Esophagus mucosa (tissue), 1 donor: ENCODE results near the gene FAM156A. TPM values are rescaled to one million over a fixed set of nuclear protein-coding genes. Genes with fewer than 3 reads are reported as not detected.
A peak's percentile ranks its signal among the peaks of the same experiment; 100 is the strongest.
"Not testable (repeated sequence)": the region's sequence is repeated elsewhere in the genome, so short reads cannot be mapped to it uniquely, and the experiment has no call there.

Experiments
- ATAC-seq: fragments of 200-7000 bp; cut with Tn5 transposase; one replicate; pipeline ENCODE4 v1.9.1; 2020
- total RNA-seq: library from RNA; stranded (reverse); gene quantifications from one replicate; pipeline ENCODE4 v1.2.4, GENCODE V29; 2023
- donor health status: DM: yes; HTN: yes; CAD: no.

FAM156A gene, protein sequence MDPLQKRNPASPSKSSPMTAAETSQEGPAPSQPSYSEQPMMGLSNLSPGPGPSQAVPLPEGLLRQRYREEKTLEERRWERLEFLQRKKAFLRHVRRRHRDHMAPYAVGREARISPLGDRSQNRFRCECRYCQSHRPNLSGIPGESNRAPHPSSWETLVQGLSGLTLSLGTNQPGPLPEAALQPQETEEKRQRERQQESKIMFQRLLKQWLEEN
- total RNA-seq = 6.8 TPM

DNA sequence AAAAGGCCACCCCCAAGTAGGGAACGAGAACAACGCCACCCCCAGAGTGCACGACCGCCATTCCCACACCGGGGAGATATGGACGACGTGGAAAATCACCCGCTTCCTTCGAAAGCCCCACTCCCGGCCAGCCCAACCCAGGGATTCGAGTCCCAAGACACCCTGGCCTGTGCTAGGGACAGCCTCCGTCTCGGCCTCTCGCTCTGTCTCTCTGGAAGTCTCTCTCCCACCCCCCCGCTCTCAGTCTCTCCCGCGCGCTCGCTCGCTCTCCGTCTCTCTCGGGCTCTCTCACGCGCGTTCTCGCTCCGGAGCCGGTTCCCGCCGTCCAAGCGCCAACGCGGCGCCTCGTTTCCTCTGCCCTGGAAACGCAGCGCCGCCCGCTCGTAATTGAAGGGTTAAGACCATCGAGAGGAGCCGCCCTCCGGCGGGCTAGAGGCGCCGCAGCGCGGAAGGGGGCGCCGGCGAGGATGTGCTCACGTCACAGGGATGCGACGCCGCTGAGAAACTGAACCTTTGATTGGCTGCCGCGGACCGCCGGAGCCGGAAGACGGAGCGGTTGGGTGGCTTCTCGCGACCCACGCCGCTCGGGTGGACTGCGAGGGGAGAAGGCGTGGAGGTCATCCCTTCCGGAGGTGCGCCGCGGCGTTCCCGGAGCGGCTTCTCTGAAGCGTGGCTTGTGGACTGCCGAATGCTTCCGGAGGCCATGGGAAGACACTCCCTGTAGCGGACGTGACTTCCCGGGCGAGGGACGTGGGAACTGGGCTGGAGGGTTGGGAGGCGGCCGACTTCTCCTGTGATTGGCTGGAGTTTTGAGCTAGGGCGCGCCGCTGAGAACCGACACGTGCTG lies at the start of gene FAM156A:
TSS of gene FAM156A (minus strand) at position 406 of the 847 bp plus-strand sequence. CDS start 9,930 bp downstream, outside the sequence.
- peak; percentile 94 for ATAC-seq

DNA sequence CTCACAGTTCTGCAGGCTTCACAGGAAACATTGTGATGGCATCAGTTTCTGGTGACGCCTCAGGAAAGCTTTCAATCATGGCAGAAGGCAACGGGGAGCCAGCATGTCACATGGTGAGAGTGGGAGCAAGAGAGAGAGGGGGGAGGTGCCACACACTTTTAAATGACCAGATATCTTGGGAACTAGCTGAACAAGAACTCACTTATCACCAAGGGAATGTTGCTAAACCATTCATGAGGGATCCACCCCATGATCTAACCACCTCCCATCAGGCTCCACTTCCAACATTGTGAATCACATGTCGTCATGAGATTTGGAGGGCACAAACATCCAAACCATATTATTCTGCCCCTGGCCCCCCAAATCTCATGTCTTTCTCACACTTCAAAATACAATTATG lies 47.0 kb upstream of the FAM156A start:
- ATAC-seq = no peak

DNA sequence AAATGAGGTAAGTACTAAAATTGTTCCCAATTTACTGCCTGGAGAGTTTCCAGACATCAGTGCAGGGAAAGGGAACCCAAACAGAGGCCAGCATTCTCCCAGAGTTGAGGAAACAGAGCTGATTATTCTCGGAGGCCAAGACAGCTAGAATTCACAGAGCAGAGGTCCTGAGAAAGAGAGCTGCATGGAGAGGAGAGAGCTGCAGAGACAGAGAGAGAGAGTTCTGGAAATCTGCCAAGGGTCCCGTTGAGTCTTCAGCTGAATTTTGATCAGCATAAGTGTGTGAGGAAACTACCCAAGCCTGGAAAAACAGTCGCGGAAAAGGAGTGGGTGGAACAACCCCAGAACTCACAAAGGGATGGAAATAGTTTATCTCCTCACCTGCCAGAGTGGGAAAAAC lies 46.5 kb upstream of the FAM156A start:
- ATAC-seq = no peak

DNA sequence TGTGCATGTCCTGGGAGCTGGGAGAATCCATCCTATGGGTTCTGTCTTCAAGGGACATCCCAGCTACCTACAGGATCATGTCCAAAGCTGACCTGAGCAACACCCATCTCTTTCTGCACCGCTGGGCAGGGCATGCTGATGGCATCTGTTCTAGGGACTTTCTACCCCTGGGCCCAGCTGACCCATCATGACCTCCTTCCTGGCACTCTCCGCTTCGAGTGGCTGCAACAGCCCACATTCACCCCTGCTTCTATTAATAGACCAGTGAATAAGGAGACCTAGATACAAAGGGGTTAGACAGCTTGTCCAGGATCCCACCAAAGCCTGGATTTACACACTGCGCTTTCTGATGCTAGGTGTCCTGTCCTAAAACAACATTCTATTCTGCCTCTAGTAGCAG lies 45.7 kb upstream of the FAM156A start:
- ATAC-seq = no peak

DNA sequence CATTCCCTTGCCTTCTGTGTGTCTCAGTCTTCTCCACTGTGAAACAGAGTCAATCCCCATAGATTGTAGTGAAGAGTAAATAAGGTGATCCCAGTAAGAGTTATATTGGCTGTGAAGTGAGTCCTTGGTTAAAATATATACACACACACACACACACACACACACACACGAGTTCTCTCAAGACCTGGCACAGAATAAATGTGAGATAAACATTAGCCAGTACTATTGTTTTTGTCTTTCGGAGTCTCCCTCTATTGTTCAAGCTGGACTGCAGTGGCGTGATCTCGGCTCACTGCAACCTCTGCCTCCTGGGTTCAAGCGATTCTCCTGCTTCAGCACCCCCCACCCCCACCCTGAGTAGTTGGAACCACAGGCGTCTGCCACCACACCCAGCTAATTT lies 44.8 kb upstream of the FAM156A start:
- ATAC-seq = no peak

DNA sequence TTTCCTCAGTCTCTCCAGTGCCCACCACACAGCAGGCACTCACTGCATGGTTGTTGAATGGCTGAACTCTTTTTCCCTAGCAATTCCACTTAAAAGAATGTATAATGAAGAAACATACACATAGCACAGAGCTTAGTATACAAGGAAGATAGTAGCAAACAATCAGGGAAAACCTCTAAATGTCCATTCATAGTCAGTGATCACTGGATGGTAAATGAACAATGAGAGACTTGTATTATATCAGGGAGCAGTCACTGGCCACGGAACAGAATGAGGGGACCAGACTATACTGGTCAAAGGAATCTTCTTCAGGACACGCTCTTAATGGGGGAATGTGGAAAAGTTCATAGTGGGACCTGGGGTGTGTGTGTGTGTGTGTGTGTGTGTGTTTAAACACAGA lies 43.6 kb upstream of the FAM156A start:
- no peak for ATAC-seq

DNA sequence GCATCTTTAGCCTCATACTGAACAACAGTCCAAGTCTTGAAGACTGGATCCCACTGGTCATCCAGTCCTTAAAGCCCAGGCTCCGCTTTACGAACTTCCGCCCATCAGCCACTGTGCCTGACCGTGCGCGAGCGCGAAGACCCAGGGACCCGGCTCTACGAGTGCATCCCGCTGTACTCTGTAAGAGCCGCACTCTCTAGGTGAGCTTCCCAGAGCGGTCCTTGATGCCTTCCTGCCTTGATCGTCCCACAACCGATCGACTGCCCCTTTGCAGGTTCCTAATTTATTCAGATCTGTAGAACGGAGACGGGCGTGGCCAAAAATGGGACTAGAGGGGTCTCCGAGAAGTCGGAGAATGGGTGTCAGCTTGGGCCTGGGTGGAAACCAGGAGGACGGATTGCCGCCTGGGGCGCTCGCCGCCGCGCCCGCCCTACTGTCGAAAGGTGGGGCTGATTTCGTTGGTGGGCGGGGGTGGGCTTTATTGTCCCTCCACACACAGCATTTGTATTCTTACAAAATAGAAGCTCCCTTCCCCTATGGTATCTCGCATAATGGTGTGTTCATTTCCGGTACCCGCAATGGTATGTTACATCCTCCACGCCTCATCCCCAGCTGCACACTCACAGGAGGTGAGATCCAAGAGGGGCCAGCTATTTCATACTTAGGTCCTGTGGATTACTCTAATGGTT lies 42.3 kb upstream of the FAM156A start:
- ATAC-seq = no peak

DNA sequence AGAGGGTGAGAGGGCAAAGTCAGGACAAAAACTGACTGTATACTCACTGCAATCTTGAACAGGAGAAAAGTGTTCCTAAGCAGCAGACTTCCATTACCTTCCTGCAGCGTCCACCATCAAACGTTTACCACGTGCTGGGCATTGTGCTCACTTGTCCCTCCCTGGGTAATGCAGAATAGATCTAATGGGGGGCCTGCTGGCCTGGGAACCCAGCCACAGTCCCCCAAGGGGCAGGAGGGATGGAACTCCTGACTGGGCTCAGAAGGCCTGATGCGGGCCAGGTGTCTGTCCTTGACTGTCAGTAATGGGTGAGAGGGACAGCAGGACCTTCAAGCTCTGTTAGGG lies 37.6 kb upstream of the FAM156A start:
- ATAC-seq = no peak

DNA sequence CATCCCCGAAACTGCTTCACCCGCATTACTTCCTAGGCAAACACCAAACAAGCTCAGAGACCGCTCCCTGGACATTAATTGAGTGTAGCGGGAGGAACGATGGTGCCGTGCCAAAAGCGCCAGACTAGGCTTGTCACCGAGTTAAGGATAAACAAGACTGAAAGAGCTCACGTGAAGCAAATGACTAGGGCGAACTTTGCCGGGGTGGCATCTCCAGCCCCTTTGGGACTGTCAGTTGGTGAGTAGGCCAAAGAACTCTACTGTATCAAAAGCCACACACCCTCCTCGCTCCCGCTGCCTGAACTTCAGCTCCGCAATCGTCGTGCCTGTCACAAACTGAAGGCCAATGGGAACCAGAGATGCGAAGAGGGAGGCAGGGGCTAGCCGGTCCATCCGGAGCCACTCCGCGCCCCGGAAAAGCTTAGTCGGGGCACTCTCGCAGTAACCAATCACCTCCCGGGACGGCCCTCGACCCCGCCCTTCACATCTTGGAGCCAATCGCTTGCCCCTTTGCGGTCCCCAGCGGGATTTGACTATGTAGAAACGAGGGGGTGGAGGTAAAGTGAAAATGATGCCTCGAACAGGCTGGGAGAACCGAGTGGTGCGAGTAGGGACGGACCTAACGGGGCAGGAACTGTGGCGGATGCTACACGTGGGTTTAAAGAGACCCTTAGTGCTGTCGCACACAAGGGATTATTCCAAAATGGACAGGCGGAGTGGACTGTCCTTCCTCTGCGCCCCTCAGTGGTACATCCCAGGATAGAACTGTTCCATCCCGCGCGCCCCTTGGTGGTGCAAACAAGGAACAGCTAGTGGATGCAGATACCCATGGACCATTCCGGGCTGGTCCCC lies 37.0 kb upstream of the FAM156A start:
- ATAC-seq = peak; percentile 98

DNA sequence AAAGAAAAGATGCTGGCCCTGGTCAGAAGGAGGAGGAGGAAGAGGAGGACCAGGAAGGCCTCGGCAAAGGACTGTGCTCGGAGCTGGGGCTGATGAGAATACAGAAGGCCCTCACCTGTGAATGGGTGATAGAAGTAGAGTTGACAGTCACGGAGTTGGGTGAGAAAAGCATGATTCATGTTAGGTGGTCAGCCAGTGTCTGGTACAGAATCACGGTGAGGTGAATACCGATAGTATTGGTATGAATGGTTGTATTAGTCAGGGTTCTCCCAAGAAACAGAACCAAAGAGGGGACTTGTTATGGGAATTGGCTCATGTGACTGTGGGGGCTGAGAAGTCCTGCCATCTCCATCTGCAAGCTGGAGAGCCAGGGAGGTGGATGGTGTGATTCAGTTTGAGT lies 32.5 kb upstream of the FAM156A start:
- no peak for ATAC-seq

DNA sequence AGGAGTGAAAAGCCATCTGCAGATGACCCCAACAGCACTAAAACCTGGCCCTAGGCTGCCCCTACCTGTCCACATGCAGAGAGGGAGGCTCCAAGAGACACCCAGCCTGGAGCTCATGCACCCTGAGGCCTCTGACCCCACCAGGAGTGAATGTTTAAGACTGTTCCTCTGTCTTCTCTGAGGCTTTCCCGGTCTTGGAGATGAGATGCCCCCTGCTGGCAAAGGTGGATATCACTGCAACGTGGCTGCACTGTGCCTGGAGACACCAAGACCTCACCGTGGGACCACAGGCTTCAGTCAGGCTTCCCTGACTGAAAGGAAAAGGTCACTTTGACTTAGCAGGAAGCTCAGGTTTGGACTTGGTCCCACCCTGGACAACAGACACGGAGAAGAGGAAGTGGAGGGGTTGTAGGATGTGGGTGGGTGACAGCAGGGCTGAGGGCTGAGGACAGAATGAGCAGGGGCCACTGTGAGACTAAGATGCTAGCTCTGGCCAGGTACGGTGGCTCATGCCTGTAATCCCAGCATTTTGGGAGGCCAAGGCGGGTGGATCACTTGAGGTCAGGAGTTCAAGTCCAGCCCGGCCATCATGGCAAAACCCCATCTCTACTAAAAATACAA lies 31.8 kb upstream of the FAM156A start:
- peak; percentile 76 for ATAC-seq

DNA sequence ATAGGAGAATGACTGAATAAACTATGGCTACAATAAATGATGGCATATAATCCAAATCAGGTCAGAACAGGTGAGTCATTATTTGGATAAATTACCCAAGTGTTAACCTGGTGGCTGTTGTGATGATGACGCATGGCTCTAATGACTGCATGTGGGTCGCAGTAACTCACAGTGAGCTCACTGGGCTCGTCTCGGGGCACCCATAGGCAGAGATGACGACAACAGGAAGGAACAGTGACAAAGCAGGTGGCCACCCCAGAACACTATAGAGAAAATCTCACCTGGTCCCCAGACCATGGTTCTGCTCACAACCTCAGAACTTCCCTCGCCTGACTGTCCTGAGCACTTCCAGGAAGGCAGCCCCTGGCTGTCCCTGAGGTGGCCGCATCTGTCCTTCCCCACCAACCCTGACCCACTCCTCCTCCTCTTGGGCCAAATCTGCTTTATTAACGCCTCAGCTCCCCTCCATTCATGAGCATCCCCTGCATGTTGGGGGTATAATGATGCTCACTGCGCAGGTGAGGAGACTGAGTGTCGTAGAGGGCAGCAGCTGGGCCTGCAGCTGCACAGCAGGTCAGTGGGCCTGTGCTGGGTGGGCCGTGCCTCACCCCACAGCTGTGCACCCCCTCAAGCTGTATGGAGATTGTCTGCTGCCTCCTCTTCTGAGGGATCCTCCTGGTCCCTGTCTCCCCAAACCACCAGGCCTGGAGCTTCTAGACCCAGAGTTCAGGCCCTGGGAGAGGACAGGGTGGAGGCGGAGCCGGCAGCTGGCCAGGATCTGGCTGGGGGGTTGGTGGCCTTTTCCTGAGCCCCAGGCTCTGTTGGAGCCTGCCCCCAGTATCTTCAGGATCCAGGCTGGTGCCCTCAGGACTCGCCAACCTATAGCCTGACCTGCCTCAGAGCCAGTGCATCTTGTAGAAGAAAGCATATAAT lies 30.9 kb upstream of the FAM156A start:
- peak; percentile 93 for ATAC-seq

DNA sequence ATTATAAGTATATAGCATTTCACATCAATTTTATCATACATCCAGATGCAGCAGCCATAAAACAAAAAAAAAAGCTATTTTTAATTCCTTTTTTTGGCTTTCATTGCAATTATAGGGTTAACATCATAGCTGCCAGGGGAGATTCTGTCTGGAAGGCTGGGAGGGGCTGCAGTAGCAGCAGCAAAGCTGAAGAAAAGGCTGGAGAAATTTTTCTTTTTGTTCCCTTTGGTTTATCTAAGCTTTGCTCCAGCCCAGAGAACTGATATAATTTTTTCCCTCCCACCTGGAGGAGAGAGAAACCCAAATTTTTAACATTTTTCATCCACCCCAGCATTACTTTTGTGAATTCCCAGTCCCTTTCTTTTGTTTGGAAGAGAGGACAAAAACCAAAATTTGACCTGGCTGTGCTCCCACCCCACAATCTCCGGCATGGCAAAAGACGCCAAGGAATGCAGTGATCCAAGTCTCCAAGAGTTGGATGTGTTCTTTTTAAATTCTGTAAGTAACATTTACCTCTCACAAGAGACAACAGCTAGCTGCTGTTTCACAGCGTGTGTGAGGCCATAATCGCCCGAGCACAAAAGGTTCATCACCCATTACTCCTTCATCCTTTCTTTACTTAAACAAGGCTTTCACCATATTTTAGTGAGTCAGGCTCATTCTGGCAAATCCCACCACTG lies 25.1 kb upstream of the FAM156A start:
- ATAC-seq = no peak

DNA sequence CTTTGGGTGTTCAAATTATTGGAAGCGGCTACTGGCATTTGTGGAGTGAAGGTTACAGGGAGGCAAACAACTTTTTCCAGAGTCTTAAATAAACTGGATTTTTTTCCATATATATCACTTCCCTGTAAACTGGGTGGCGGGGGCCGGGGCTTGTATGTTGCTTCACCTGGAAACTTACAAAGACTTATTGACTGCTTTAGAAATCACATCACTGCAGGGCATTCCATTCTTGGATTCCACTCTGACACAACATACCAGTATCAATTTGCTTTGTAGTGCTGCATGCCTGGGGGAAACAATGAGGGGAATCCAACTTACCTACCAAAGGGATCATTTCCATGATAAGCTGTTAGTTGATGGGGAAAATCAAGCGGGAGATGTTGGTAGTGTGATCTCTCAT lies 21.7 kb upstream of the FAM156A start:
- no peak for ATAC-seq

DNA sequence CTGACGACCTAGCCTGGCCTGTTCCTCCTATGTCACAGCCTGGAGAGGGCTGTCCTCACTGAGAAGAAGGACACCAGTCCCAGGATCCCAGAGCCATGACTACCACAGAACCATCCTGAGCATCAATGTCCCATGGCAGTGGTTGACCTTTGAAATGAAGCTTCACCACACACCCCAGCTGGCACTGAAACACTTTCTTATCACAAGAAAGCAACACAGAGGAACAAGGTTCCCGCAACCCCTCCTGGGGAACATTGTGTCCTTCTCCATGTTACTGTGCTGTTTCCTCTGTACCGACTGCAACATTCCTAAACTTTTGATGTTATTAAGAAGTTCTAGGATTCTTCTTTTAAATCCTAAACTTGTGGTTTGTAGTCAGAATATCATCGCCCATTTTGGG lies 21.2 kb upstream of the FAM156A start:
- no peak for ATAC-seq

DNA sequence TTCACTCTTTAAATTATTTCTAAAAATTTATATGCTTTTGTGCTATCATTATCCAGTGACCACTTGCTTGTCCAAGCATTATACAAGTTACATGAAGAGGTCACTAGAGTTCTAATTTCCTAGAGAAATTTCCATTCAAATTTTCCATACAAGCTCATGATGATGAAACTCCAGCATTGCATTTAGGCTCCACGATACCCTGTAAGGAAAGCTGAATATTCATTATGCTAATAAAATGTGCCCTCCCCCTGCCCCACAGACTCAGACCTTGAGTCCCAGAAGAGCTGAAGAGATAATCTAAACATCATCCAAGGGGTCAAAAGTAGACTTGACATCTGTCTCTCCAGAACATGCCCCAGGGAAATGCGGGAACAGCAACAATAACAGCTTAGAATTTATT lies 19.6 kb upstream of the FAM156A start:
- ATAC-seq = no peak

DNA sequence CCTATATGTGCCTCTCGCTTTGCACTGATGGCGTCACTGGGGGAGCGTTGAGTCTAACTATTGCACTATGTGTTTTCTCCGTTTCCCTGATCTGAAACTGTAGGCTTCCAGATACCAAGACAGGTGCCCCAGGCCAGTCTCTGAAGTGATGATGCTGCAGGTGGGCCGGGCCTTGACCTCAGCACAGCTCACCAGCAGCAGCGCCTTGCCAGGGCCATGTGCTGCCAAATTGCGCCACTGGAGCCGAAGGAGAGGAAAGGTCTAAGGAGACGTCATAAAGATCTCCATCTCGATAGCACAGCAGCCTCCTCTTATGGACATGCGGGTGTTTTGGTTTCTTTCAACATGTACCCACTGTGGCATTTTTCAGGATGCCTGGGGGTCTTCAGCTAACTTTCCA lies 17.3 kb upstream of the FAM156A start:
- not testable (repeated sequence) for ATAC-seq

DNA sequence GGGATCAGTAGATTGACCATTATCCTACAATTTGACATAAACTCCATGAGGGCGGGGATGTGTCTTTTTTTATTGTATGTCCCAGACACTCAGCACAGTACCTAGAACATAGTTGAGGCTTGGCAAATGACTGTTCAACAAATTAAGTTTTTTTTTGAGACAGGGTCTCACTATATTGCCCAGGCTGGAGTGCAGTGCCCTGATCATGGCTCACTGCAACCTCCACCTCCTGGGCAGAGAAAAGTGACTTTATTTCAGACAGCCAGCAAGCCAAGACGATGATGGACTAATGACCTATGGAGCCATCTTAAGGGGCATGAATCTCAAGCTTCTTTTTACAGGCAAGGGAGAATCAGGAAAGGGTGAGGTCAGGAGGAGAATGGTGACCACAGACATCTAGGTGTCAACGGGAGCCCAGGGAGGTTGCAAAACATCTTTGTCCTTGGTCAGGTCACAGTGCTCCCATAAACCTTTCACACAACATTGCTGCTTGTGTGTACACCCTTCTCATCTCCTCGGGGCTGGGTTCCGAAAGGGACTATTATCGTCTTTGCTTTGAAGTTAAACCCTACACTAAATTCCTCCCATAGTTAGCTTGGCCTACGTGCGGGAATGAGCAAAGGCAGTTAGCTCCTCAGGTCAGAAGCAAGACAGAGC lies 16.1 kb upstream of the FAM156A start:
- not testable (repeated sequence) for ATAC-seq

DNA sequence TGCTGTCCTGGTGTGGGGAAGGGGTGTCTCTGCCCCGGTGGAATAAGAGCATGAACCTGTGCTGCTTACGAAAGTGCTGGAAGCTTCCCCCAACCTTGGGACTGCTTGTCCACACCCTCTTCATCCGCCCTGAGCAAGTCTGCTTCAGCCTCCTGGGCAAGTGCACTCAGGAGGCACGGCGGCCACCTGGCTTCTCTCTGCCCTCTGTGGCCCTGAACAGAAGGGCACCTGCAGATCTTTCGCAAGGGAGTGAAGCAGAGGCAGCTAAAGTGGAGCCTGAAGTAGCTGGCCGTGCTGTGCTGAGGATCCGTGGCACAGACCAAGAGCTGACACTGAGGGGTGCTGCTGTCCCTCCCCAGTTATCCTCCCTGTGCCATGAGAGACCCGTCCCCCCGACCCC lies 9.6 kb upstream of the FAM156A start:
- ATAC-seq = not testable (repeated sequence)
